Ovary (tissue), 3 donors: Measurements from ENCODE around the gene RPS3.

Experiments
- EP300 ChIP-seq: sonication (generic); formaldehyde crosslinking; IDR thresholded peaks from one replicate; pipeline ENCODE4 v1.6.1; 2017; ENCODE audit warnings: antibody characterized with exemption
- POLR2A ChIP-seq: fragments of 450-650 bp; IDR thresholded peaks from one replicate; pipeline ENCODE4 v1.6.1; 2017; ENCODE audit warnings: antibody characterized with exemption, mild to moderate bottlenecking, moderate library complexity
- TF ChIP-seq, protein P1 (sequence below), 3 donors: fragments of 450-650 bp in 2 of 3; fragments of 200-600 bp in 1 of 3; IDR thresholded peaks; one replicate each; pipeline versions ENCODE4 v1.5.1 to v1.8.0; 2016 to 2022; ENCODE audit warnings: antibody characterized with exemption in 3 of 3, mild to moderate bottlenecking in 1 of 3
- donor health status: DM: no; HTN: no; CAD: no.

DNA sequence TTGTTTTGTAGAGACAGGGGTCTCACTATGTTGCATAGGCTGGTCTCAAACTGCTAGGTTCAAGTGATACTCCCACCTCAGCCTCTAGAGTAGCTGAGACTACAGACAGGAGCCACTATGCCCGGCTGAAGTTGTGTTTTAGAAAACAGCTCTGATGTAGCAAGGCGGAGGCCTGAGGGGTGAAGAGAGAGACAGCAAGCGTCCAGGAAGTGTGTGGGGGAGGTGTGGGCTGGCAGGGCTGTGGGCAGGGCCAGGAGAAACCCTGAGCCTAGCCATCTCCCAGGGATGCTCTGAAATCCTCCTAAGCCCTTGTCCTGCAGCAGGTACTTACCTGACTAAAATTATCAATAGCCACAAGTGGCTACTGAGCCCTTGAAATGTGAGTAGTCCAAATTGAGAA is 16.1 kb upstream of the RPS3 start:
- TF ChIP-seq, protein P1, sequence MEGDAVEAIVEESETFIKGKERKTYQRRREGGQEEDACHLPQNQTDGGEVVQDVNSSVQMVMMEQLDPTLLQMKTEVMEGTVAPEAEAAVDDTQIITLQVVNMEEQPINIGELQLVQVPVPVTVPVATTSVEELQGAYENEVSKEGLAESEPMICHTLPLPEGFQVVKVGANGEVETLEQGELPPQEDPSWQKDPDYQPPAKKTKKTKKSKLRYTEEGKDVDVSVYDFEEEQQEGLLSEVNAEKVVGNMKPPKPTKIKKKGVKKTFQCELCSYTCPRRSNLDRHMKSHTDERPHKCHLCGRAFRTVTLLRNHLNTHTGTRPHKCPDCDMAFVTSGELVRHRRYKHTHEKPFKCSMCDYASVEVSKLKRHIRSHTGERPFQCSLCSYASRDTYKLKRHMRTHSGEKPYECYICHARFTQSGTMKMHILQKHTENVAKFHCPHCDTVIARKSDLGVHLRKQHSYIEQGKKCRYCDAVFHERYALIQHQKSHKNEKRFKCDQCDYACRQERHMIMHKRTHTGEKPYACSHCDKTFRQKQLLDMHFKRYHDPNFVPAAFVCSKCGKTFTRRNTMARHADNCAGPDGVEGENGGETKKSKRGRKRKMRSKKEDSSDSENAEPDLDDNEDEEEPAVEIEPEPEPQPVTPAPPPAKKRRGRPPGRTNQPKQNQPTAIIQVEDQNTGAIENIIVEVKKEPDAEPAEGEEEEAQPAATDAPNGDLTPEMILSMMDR (IDR thresholded peaks at IDR 0.05) = no peak
- no peak for TF ChIP-seq EP300
- no peak for TF ChIP-seq POLR2A
